ENCODE results near the gene AADACL4.

DNA sequence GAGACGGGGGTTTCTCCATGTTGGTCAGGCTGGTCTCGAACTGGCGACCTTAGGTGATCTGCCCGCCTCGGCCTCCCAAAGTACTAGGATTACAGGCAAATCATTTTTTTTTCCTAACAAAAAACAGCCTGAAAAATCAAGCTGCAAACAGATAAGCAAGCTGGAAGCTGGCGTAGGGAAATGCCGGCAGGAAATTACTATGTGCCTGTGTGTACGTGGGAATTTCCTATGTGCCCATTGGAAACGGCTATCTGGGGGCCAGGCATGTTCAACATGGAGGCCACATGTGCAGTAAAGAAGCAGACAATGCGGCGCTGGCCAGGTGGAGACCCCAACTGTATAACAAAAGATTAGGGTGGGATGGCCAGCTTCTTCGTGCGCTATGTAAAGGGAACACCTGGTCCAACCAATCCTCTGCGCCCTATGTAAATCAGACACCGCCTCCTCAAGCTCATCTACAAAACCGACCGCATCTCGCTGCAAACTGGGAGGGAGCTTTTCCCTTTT is 9.1 kb upstream of the AADACL4 start:
- TF ChIP-seq CTCF (IDR thresholded peaks at IDR 0.05): no peak
- TF ChIP-seq POLR2A (IDR thresholded peaks at IDR 0.05): no peak

Data from heart left ventricle (tissue), 13 donors.